ENCODE data around the gene NARS2.

NARS2 gene

GRCh38 chr11:78450866-78451265 is 123.8 kb downstream of the NARS2 start:
- Histone ChIP-seq H3K27me3 (ENCODE audit: insufficient read depth, low read length) (no peaks in the 10 kb centered on the region), H3K27ac (ENCODE audit: low read depth, low read length, poor library complexity, severe bottlenecking) (no peak overlapping the region), H3F3A (ENCODE audit: insufficient read depth, low read length) (no peaks in the 10 kb centered on the region), H3K9ac (ENCODE audit: low read length) (no peak overlapping the region), H3K4me2 (ENCODE audit: low read length) (no peak overlapping the region), H3K9me2 (ENCODE audit: low read depth, low read length) (no peaks in the 10 kb centered on the region), H3K79me2 (ENCODE audit: insufficient read depth, low read length) (no peaks in the 10 kb centered on the region), H3K36me3 (ENCODE audit: insufficient read depth, low read length) (no peaks in the 10 kb centered on the region), H3K4me3 (ENCODE audit: low read depth, low read length, poor library complexity, severe bottlenecking) (no peak overlapping the region), H2AFZ (ENCODE audit: low read length) (no peak overlapping the region), H3K9me3 (ENCODE audit: low read length) (no peaks in the 10 kb centered on the region), H4K20me1 (ENCODE audit: insufficient read depth, low read length) (no peaks in the 10 kb centered on the region), H3K4me1 (ENCODE audit: insufficient read depth, low read length, severe bottlenecking) (peaks cover 14% of the 10 kb centered on the region)
- no peak for TF ChIP-seq EZH2 (IDR thresholded peaks at IDR 0.05; ENCODE audit: borderline replicate concordance, low read length)
- no peak for TF ChIP-seq CTCF (IDR thresholded peaks at IDR 0.05; ENCODE audit: low read length)

GRCh38 chr11:78449866-78450265 is 124.8 kb downstream of the NARS2 start:
- H3K9me3 ChIP-seq (ENCODE audit: low read length), result no peaks in the 10 kb centered on the region
- no peak overlapping the region for H3K4me2 ChIP-seq (ENCODE audit: low read length)
- H3K36me3 ChIP-seq (ENCODE audit: insufficient read depth, low read length), result no peaks in the 10 kb centered on the region
- peaks cover 14% of the 10 kb centered on the region for H3K4me1 ChIP-seq (ENCODE audit: insufficient read depth, low read length, severe bottlenecking)
- no peak overlapping the region for H3K27ac ChIP-seq (ENCODE audit: low read depth, low read length, poor library complexity, severe bottlenecking)
- no peaks in the 10 kb centered on the region for H3K27me3 ChIP-seq (ENCODE audit: insufficient read depth, low read length)
- no peak overlapping the region for H3K4me3 ChIP-seq (ENCODE audit: low read depth, low read length, poor library complexity, severe bottlenecking)
- no peaks in the 10 kb centered on the region for H3F3A ChIP-seq (ENCODE audit: insufficient read depth, low read length)
- H2AFZ ChIP-seq (ENCODE audit: low read length), result no peak overlapping the region
- no peaks in the 10 kb centered on the region for H3K79me2 ChIP-seq (ENCODE audit: insufficient read depth, low read length)
- no peaks in the 10 kb centered on the region for H4K20me1 ChIP-seq (ENCODE audit: insufficient read depth, low read length)
- no peaks in the 10 kb centered on the region for H3K9me2 ChIP-seq (ENCODE audit: low read depth, low read length)
- TF ChIP-seq EZH2 (IDR thresholded peaks at IDR 0.05; ENCODE audit: borderline replicate concordance, low read length) (no peak), CTCF (IDR thresholded peaks at IDR 0.05; ENCODE audit: low read length) (no peak)
- no peak overlapping the region for H3K9ac ChIP-seq (ENCODE audit: low read length)

- no peaks in the 10 kb centered on the region for H3K4me1 ChIP-seq (ENCODE audit: insufficient read depth, low read length, severe bottlenecking)
- H3K27ac ChIP-seq (ENCODE audit: low read depth, low read length, poor library complexity, severe bottlenecking), result no peak overlapping the region
- H4K20me1 ChIP-seq (ENCODE audit: insufficient read depth, low read length), result no peaks in the 10 kb centered on the region
- H3K4me3 ChIP-seq (ENCODE audit: low read depth, low read length, poor library complexity, severe bottlenecking), result no peak overlapping the region
- no peak overlapping the region for H3K4me2 ChIP-seq (ENCODE audit: low read length)
- H3K79me2 ChIP-seq (ENCODE audit: insufficient read depth, low read length), result no peaks in the 10 kb centered on the region
- no peaks in the 10 kb centered on the region for H3F3A ChIP-seq (ENCODE audit: insufficient read depth, low read length)
- H2AFZ ChIP-seq (ENCODE audit: low read length), result no peak overlapping the region
- H3K9me2 ChIP-seq (ENCODE audit: low read depth, low read length), result no peaks in the 10 kb centered on the region
- no peak for TF ChIP-seq CTCF (IDR thresholded peaks at IDR 0.05; ENCODE audit: low read length)
- TF ChIP-seq EZH2 (IDR thresholded peaks at IDR 0.05; ENCODE audit: borderline replicate concordance, low read length), result no peak
- no peaks in the 10 kb centered on the region for H3K9me3 ChIP-seq (ENCODE audit: low read length)
- H3K36me3 ChIP-seq (ENCODE audit: insufficient read depth, low read length), result peaks cover 11% of the 10 kb centered on the region
- no peaks in the 10 kb centered on the region for H3K27me3 ChIP-seq (ENCODE audit: insufficient read depth, low read length)
- no peak overlapping the region for H3K9ac ChIP-seq (ENCODE audit: low read length)
Measured at GRCh38 chr11:78446210-78446609, 128.5 kb downstream of the NARS2 start.
